Gastrocnemius medialis (tissue), 4 donors: ENCODE data around the gene PHKB.

Experiments
- POLR2A ChIP-seq, 2 donors: fragments of 450-650 bp; IDR thresholded peaks; one replicate each; pipeline ENCODE4 v1.6.1; 2017; ENCODE audit warnings: antibody characterized with exemption in 2 of 2, mild to moderate bottlenecking in 2 of 2, moderate library complexity in 2 of 2
- TF ChIP-seq, protein P1 (sequence below), 5 experiments: fragments of 450-650 bp in 3 of 5; fragments of 200-600 bp in 2 of 5; sonication (generic) in 2 of 5; IDR thresholded peaks in 4 of 5; conservative IDR thresholded peaks in 1 of 5; 1 replicate in 4 of 5; 2 replicates in 1 of 5; pipeline ENCODE4 v1.5.1; 2016 to 2019; ENCODE audit warnings: antibody characterized with exemption in 5 of 5, mild to moderate bottlenecking in 3 of 5, moderate library complexity in 3 of 5

DNA sequence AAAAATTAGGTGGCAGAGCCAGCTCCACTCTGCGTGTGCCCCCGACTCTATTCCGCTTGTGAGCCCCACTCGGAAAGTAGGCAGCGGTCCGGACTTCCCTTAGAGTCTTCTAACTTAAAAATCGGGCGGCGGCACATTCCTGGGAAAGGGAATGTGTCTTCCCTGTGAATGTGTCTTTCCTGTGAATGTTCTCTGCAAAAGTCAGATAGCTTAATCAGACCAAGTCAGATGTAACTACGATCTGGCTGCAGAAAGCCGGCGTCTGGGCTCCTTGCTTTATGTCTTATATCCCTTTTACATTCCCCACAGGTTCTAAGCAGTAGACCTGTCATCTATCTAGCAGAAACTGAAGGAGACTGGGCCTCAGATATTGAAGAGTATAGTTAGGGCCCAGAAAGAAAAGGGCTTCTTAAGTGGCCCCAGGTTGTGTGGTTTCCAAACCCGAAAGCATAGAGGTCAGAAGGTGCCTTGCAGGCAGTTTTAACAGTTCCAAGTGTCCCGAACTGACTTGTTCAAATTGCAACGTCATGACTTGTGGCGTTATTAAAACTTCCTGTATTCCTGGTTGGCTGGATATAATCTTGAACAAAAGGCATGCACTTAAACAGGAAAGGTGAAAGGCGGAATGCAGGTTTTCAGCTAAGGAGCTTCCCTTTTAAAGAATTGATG, 601 bp downstream of the PHKB start:
- no peak for TF ChIP-seq POLR2A (IDR thresholded peaks at IDR 0.05)
- TF ChIP-seq, protein P1, sequence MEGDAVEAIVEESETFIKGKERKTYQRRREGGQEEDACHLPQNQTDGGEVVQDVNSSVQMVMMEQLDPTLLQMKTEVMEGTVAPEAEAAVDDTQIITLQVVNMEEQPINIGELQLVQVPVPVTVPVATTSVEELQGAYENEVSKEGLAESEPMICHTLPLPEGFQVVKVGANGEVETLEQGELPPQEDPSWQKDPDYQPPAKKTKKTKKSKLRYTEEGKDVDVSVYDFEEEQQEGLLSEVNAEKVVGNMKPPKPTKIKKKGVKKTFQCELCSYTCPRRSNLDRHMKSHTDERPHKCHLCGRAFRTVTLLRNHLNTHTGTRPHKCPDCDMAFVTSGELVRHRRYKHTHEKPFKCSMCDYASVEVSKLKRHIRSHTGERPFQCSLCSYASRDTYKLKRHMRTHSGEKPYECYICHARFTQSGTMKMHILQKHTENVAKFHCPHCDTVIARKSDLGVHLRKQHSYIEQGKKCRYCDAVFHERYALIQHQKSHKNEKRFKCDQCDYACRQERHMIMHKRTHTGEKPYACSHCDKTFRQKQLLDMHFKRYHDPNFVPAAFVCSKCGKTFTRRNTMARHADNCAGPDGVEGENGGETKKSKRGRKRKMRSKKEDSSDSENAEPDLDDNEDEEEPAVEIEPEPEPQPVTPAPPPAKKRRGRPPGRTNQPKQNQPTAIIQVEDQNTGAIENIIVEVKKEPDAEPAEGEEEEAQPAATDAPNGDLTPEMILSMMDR (IDR thresholded peaks at IDR 0.05 in 4 of 5, conservative IDR thresholded peaks at IDR 0.05 in 1 of 5): peak in 2 of 5 experiments; percentile 12 to 23
